ENCODE measurements around the gene SV2B. TPM values are rescaled to one million over a fixed set of nuclear protein-coding genes. Genes with fewer than 3 reads are reported as not detected.

Gene SV2B
- total and polyA plus RNA-seq, 2 donors from 2014 or later = 0.17 to 3.9 TPM

- H3K36me3 ChIP-seq (ENCODE audit: control insufficient read depth in 2 of 3, insufficient read depth in 3 of 3, low read length in 3 of 3) = no peaks in the 10 kb centered on the region
- DNase-seq (peak in 2 of 5 donors; percentile 14 to 29), FAIRE-seq (no peak)
- no peaks in the 10 kb centered on the region for H3K27me3 ChIP-seq (ENCODE audit: control insufficient read depth, insufficient read depth, low read length)
- no peak overlapping the region for H3K4me3 ChIP-seq (ENCODE audit: low read length in 3 of 3)
- no peak overlapping the region for H3K9ac ChIP-seq (ENCODE audit: low read length in 3 of 3)
- no peak for TF ChIP-seq CTCF (IDR thresholded peaks at IDR 0.05; ENCODE audit: borderline replicate concordance, extremely low read depth, insufficient read depth)
- H3K27ac ChIP-seq (ENCODE audit: low read depth in 2 of 2, low read length in 2 of 2) = no peak overlapping the region
- peaks cover 0 to 2% (median 0%) of the 10 kb centered on the region in 3 donors for H3K9me3 ChIP-seq (ENCODE audit: control insufficient read depth in 2 of 3, insufficient read depth in 1 of 3, low read length in 3 of 3)
- intact Hi-C loops (cut with DNase I) = no loop called here
- H3K4me1 ChIP-seq (ENCODE audit: control insufficient read depth in 2 of 3, insufficient read depth in 2 of 3, low read depth in 1 of 3, low read length in 3 of 3) = no peaks in the 10 kb centered on the region
Observed at GRCh38 chr15:91133511-91133910, 33.5 kb downstream of the SV2B start.

GRCh38 chr15:91135201-91136130, 35.4 kb downstream of the SV2B start:
- Histone ChIP-seq H3K27ac (ENCODE audit: low read depth in 2 of 2, low read length in 2 of 2) (no peak overlapping the region), H3K9ac (ENCODE audit: low read length in 3 of 3) (no peak overlapping the region), H3K4me3 (ENCODE audit: low read length in 3 of 3) (no peak overlapping the region), H3K9me3 (ENCODE audit: control insufficient read depth in 2 of 3, insufficient read depth in 1 of 3, low read length in 3 of 3) (peaks cover 0 to 2% (median 0%) of the 10 kb centered on the region in 3 donors), H3K36me3 (ENCODE audit: control insufficient read depth in 2 of 3, insufficient read depth in 3 of 3, low read length in 3 of 3) (no peaks in the 10 kb centered on the region), H3K27me3 (ENCODE audit: control insufficient read depth, insufficient read depth, low read length) (no peaks in the 10 kb centered on the region), H3K4me1 (ENCODE audit: control insufficient read depth in 2 of 3, insufficient read depth in 2 of 3, low read depth in 1 of 3, low read length in 3 of 3) (no peaks in the 10 kb centered on the region)
- intact Hi-C loops (cut with DNase I) = no loop called here
- DNase-seq (peak in 1 of 5 donors; percentile 25), FAIRE-seq (no peak)
- no peak for TF ChIP-seq CTCF (IDR thresholded peaks at IDR 0.05; ENCODE audit: borderline replicate concordance, extremely low read depth, insufficient read depth)

- FAIRE-seq = no peak
- no peaks in the 10 kb centered on the region for H3K4me1 ChIP-seq (ENCODE audit: control insufficient read depth in 2 of 3, insufficient read depth in 2 of 3, low read depth in 1 of 3, low read length in 3 of 3)
- H3K4me3 ChIP-seq (ENCODE audit: low read length in 3 of 3) = no peak overlapping the region
- peaks cover 0 to 2% (median 0%) of the 10 kb centered on the region in 3 donors for H3K9me3 ChIP-seq (ENCODE audit: control insufficient read depth in 2 of 3, insufficient read depth in 1 of 3, low read length in 3 of 3)
- TF ChIP-seq CTCF (IDR thresholded peaks at IDR 0.05; ENCODE audit: borderline replicate concordance, extremely low read depth, insufficient read depth) = no peak
- no peak overlapping the region for H3K27ac ChIP-seq (ENCODE audit: low read depth in 2 of 2, low read length in 2 of 2)
- H3K36me3 ChIP-seq (ENCODE audit: control insufficient read depth in 2 of 3, insufficient read depth in 3 of 3, low read length in 3 of 3) = no peaks in the 10 kb centered on the region
- intact Hi-C loops (cut with DNase I) = no loop called here
- H3K27me3 ChIP-seq (ENCODE audit: control insufficient read depth, insufficient read depth, low read length) = no peaks in the 10 kb centered on the region
- no peak overlapping the region for H3K9ac ChIP-seq (ENCODE audit: low read length in 3 of 3)
- DNase-seq = no peak
Observed at GRCh38 chr15:91136386-91136923, 36.4 kb downstream of the SV2B start.
